ENCODE data around the gene BBX.

- TF ChIP-seq, protein P1, sequence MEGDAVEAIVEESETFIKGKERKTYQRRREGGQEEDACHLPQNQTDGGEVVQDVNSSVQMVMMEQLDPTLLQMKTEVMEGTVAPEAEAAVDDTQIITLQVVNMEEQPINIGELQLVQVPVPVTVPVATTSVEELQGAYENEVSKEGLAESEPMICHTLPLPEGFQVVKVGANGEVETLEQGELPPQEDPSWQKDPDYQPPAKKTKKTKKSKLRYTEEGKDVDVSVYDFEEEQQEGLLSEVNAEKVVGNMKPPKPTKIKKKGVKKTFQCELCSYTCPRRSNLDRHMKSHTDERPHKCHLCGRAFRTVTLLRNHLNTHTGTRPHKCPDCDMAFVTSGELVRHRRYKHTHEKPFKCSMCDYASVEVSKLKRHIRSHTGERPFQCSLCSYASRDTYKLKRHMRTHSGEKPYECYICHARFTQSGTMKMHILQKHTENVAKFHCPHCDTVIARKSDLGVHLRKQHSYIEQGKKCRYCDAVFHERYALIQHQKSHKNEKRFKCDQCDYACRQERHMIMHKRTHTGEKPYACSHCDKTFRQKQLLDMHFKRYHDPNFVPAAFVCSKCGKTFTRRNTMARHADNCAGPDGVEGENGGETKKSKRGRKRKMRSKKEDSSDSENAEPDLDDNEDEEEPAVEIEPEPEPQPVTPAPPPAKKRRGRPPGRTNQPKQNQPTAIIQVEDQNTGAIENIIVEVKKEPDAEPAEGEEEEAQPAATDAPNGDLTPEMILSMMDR (IDR thresholded peaks at IDR 0.05): no peak
- TF ChIP-seq POLR2A (IDR thresholded peaks at IDR 0.05): no peak
These were observed 306.4 kb downstream of the BBX start for GRCh38 chr3:107829185-107829584.

Data from thyroid gland (tissue), 4 donors.